NCI-H82 (cell line): Measurements from ENCODE around the gene ZNF277.

Experiments used
- DNase-seq: peaks from one replicate; lab custom pipeline; 2025; lab: John Stamatoyannopoulos, UW

Gene ZNF277

GRCh38 chr7:112350585-112350984, 144.1 kb downstream of the ZNF277 start:
- DNase-seq, result no peak

- DNase-seq, result no peak
These were observed 150.1 kb downstream of the ZNF277 start for GRCh38 chr7:112356596-112356995.

GRCh38 chr7:112357136-112357535, 150.6 kb downstream of the ZNF277 start:
- DNase-seq, result peak; percentile 71

GRCh38 chr7:112358513-112358912, 152.0 kb downstream of the ZNF277 start:
- no peak for DNase-seq

GRCh38 chr7:112359086-112359485, 152.6 kb downstream of the ZNF277 start:
- no peak for DNase-seq

DNA sequence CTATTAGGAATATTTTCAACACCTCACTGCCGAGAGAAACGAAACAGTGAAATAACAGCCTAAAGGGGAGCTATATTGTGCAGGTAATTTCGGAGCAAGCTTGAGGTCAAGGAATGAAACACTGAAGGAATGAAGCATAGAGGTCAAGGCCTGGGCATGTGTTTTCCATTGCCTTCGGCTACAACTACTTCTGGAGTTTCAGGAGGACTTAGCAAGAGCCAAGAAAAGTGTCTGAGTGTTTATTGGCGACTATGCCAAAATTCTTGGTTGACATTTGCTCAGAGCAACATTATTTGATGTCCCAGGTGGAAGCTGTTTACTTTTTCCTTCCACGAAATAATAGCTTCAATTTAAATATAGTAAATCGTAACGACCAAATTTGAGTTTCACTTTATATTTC, 154.2 kb downstream of the ZNF277 start:
- no peak for DNase-seq

- DNase-seq, result no peak
These were observed 154.7 kb downstream of the ZNF277 start for GRCh38 chr7:112361154-112361553.

DNA sequence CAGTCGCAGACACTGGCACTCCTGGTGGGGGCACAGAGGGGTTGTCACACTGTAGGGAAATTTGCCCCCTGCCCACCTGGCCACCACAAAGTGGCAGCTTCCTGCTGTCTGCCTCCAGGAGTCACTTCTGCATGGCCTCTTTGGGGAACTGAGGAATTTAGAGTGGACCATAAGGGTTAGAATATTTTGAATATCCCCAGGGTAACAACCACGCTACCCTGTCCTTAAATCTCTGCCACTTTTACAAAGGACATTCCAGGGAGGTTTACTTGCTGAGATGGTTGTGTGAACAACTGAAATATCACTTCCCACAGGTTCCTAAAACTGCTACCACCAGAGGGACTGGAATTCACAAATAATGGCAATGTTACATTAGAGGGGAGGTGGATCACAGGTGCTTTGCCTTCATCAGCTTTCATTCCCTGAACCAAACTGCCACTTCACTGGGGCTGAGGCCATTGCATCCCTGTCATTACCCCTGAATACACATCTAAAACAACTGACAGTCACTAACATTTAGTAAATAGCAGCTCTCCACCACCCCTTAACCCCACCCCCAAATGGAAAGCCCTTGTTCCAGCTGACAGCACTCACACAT, 155.7 kb downstream of the ZNF277 start:
- DNase-seq, result no peak

GRCh38 chr7:112362731-112363131, 156.2 kb downstream of the ZNF277 start:
- DNase-seq, result no peak

- DNase-seq, result no peak
These were observed 157.9 kb downstream of the ZNF277 start for GRCh38 chr7:112364388-112364787.

DNA sequence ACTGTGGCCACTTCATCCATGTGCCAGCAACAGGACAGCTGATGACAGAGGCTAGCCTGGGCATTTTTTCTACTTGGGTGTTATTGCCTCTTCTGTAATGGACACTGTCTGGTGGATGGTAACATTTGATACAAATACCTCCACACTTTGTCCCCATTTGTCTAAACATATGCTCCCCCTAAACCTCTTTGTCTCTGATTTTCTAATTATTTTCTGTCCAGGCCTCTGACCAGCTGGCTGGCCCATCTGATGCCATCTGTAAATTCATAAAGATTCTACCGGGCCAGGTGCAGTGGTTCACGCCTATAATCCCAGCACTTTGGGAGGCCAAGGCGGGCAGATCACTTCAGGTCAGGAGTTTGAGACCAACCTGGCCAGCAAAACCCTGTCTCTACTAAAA, 159.1 kb downstream of the ZNF277 start:
- no peak for DNase-seq

- no peak for DNase-seq
These were observed 160.4 kb downstream of the ZNF277 start for GRCh38 chr7:112366886-112367285.

GRCh38 chr7:112370436-112370835, 163.9 kb downstream of the ZNF277 start:
- no peak for DNase-seq

- DNase-seq, result no peak
These were observed 165.2 kb downstream of the ZNF277 start for GRCh38 chr7:112371701-112372100.

DNA sequence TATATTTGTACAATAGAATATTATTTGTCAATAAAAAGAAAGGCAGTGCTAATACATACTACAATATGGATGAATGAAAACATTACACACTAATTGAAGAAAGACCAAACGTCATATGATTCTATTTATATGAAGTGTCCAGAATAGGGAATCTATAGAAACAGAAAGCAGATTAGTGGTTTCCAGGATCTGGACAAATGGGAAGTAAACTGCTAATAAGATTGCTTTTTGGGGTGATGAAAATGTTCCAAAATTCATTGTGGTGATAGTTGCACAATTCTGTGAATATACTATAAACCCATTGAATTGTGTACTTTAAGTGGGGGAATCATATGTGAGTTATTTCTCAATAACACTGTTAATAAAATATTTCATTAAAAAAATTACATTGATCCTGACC, 165.6 kb downstream of the ZNF277 start:
- DNase-seq, result no peak

GRCh38 chr7:112377593-112377992, 171.1 kb downstream of the ZNF277 start:
- DNase-seq, result no peak

GRCh38 chr7:112381311-112382091, 175.0 kb downstream of the ZNF277 start:
- DNase-seq, result no peak

GRCh38 chr7:112383671-112384417, 177.3 kb downstream of the ZNF277 start:
- peak; percentile 53 for DNase-seq

- no peak for DNase-seq
These were observed 179.0 kb downstream of the ZNF277 start for GRCh38 chr7:112385516-112385915.

GRCh38 chr7:112386619-112387018, 180.1 kb downstream of the ZNF277 start:
- no peak for DNase-seq

- DNase-seq, result no peak
These were observed 183.7 kb downstream of the ZNF277 start for GRCh38 chr7:112390167-112390566.

DNA sequence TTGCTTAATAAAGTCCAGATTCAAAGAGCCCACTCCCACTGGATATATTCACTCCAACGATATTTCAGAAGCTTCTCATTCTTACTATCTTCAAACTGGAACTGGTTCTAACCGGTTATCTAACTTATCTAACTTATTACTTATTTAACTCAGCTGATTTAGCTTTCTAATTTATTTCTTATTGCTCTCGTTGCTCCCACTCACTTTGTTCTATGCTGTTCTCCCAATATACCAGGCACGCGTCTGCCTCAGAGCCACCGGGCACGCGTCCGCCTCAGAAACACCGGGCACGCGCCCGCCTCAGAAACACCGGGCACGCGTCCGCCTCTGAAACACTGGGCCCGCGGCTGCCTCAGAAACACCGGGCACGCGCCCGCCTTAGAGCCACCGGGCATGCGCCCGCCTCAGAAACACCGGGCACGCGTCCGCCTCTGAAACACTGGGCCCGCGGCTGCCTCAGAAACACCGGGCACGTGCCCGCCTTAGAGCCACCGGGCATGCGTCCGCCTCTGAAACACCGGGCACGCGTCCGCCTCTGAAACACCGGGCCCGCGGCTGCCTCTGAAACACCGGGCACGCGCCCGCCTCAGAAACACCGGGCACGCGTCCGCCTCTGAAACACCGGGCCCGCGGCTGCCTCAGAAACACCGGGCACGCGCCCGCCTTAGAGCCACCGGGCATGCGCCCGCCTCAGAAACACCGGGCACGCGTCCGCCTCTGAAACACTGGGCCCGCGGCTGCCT, 184.8 kb downstream of the ZNF277 start:
- DNase-seq, result peak; percentile 51
